ENCODE data around the gene ZCCHC24.

The ZCCHC24 gene

GRCh38 chr10:79394664-79395063, 50.8 kb downstream of the ZCCHC24 start:
- DNase-seq: no peak

GRCh38 chr10:79393924-79394610, 51.4 kb downstream of the ZCCHC24 start:
- DNase-seq: no peak

- DNase-seq: no peak
Measured at GRCh38 chr10:79393221-79393923, 52.1 kb downstream of the ZCCHC24 start.

- no peak for DNase-seq
Measured at GRCh38 chr10:79392506-79393176, 52.8 kb downstream of the ZCCHC24 start.

GRCh38 chr10:79392020-79392398, 53.4 kb downstream of the ZCCHC24 start:
- DNase-seq: no peak

- no peak for DNase-seq
Measured at GRCh38 chr10:79391231-79392019, 54.0 kb downstream of the ZCCHC24 start.

- no peak for DNase-seq
Measured at GRCh38 chr10:79390551-79391229, 54.7 kb downstream of the ZCCHC24 start.

GRCh38 chr10:79390057-79390456, 55.4 kb downstream of the ZCCHC24 start:
- no peak for DNase-seq

- no peak for DNase-seq
Measured at GRCh38 chr10:79387974-79388850, 57.2 kb downstream of the ZCCHC24 start.

GRCh38 chr10:79387466-79387973, 57.9 kb downstream of the ZCCHC24 start:
- DNase-seq: no peak

- DNase-seq: no peak
Measured at GRCh38 chr10:79386637-79387465, 58.6 kb downstream of the ZCCHC24 start.

- DNase-seq: no peak
Measured at GRCh38 chr10:79385804-79386531, 59.5 kb downstream of the ZCCHC24 start.

GRCh38 chr10:79385392-79385795, 60.0 kb downstream of the ZCCHC24 start:
- no peak for DNase-seq

GRCh38 chr10:79384773-79385391, 60.5 kb downstream of the ZCCHC24 start:
- no peak for DNase-seq

- no peak for DNase-seq
Measured at GRCh38 chr10:79383974-79384606, 61.3 kb downstream of the ZCCHC24 start.

GRCh38 chr10:79382491-79382941, 62.9 kb downstream of the ZCCHC24 start:
- no peak for DNase-seq

GRCh38 chr10:79381804-79382221, 63.6 kb downstream of the ZCCHC24 start:
- DNase-seq: no peak

GRCh38 chr10:79380946-79381721, 64.3 kb downstream of the ZCCHC24 start:
- DNase-seq: no peak
